ENCODE data around the gene MPRIP. TPM values are rescaled to one million over a fixed set of nuclear protein-coding genes. Genes with fewer than 3 reads are reported as not detected.

The MPRIP gene
- total and polyA plus RNA-seq, 8 donors = 80.2 to 518 (median 190) TPM

- Histone ChIP-seq H3K27me3 (no peaks in the 10 kb centered on the region), H3K36me3 (peaks cover 81 to 100% (median 100%) of the 10 kb centered on the region in 4 donors), H3K4me1 (peaks cover 0 to 21% (median 7%) of the 10 kb centered on the region in 4 donors), H3K27ac (no peak overlapping the region), H3K4me3 (no peak overlapping the region), H3K9me3 (no peaks in the 10 kb centered on the region)
- TF ChIP-seq EP300 (IDR thresholded peaks at IDR 0.05) = no peak
- TF ChIP-seq POLR2A (IDR thresholded peaks at IDR 0.05) = no peak
- intact Hi-C loops (cut with DNase I; ENCODE audit: low total_unique reads) = loop anchor here (10.0 kb wide), 1 partner anchor 135 kb away; no protein-coding TSS in a partner anchor
- 52 to 73% (median 66%) methylated on average over 7 of the region's 7 CpGs for WGBS, 5 donors
- no peak for DNase-seq
Observed at GRCh38 chr17:17139972-17140589, 97.8 kb downstream of the MPRIP start.

GRCh38 chr17:17140590-17140980 lies 98.3 kb downstream of the MPRIP start:
- no peak for DNase-seq
- Histone ChIP-seq H3K36me3 (peaks cover 83 to 100% (median 100%) of the 10 kb centered on the region in 4 donors), H3K9me3 (no peaks in the 10 kb centered on the region), H3K4me3 (no peak overlapping the region), H3K27me3 (no peaks in the 10 kb centered on the region), H3K27ac (no peak overlapping the region), H3K4me1 (peaks cover 0 to 21% (median 7%) of the 10 kb centered on the region in 4 donors)
- TF ChIP-seq POLR2AphosphoS5 (IDR thresholded peaks at IDR 0.05) (no peak), POLR2A (IDR thresholded peaks at IDR 0.05) (no peak), EP300 (IDR thresholded peaks at IDR 0.05) (no peak), CTCF (IDR thresholded peaks at IDR 0.05) (no peak)
- 74 to 84% (median 79%) methylated on average over 5 of the region's 5 CpGs for WGBS, 5 donors
- intact Hi-C loops (cut with DNase I; ENCODE audit: low total_unique reads) = loop anchor here (10.0 kb wide), 1 partner anchor 136 kb away; no protein-coding TSS in a partner anchor

GRCh38 chr17:17141279-17141678 lies 99.0 kb downstream of the MPRIP start:
- intact Hi-C loops (cut with DNase I; ENCODE audit: low total_unique reads) = loop anchor here (10.0 kb wide), 1 partner anchor 136 kb away; no protein-coding TSS in a partner anchor
- 81 to 93% (median 89%) methylated on average over 12 of the region's 12 CpGs for WGBS, 5 donors
- H3K4me3 ChIP-seq = no peak overlapping the region
- no peak overlapping the region for H3K27ac ChIP-seq
- H3K4me1 ChIP-seq = peaks cover 0 to 21% (median 7%) of the 10 kb centered on the region in 4 donors
- H3K36me3 ChIP-seq = peaks cover 87 to 100% (median 100%) of the 10 kb centered on the region in 4 donors
- TF ChIP-seq POLR2A (IDR thresholded peaks at IDR 0.05) = no peak
- TF ChIP-seq EP300 (IDR thresholded peaks at IDR 0.05) = no peak
- TF ChIP-seq CTCF (IDR thresholded peaks at IDR 0.05) = no peak
- no peak for TF ChIP-seq POLR2AphosphoS5 (IDR thresholded peaks at IDR 0.05)
- no peaks in the 10 kb centered on the region for H3K9me3 ChIP-seq
- H3K27me3 ChIP-seq = no peaks in the 10 kb centered on the region
- no peak for DNase-seq

GRCh38 chr17:17141860-17142552 lies 99.7 kb downstream of the MPRIP start:
- WGBS, 5 donors = 53 to 69% (median 67%) methylated on average over 15 to 23 of the region's 23 CpGs
- peak in 1 of 2 donors; percentile 75 for DNase-seq
- Histone ChIP-seq H3K9me3 (no peaks in the 10 kb centered on the region), H3K36me3 (peaks cover 87 to 100% (median 100%) of the 10 kb centered on the region in 4 donors), H3K4me1 (peaks cover 0 to 21% (median 7%) of the 10 kb centered on the region in 4 donors), H3K4me3 (no peak overlapping the region), H3K27me3 (no peaks in the 10 kb centered on the region), H3K27ac (peak overlapping the region in 1 of 5 donors; percentile 10)
- intact Hi-C loops (cut with DNase I; ENCODE audit: low total_unique reads) = loop anchor here (10.0 kb wide), 1 partner anchor 137 kb away; no protein-coding TSS in a partner anchor
- no peak for TF ChIP-seq POLR2AphosphoS5 (IDR thresholded peaks at IDR 0.05)
- TF ChIP-seq POLR2A (IDR thresholded peaks at IDR 0.05) = no peak
- TF ChIP-seq EP300 (IDR thresholded peaks at IDR 0.05) = no peak
- TF ChIP-seq CTCF (IDR thresholded peaks at IDR 0.05) = peak in 5 of 7 experiments; percentile 22 to 74 (median 57)
